K562 (cell line): ENCODE measurements around the gene SLC7A4. TPM values are rescaled to one million over a fixed set of nuclear protein-coding genes. Genes with fewer than 3 reads are reported as not detected.

Experiments
- ATAC-seq: fragments of 200-7000 bp; cut with Tn5 transposase; 3 replicates; pipeline ENCODE4 v1.9.1; 2020; ENCODE audit warnings: moderate library complexity
- BruUV-seq: library from RNA; stranded (reverse); fragments of 400-500 nt; replicated peaks from 2 replicates; lab custom pipeline; 2021; lab: Mats Ljungman, UMichigan
- CTCF ChIA-PET: fragments of 300-600 bp; formaldehyde crosslinking; extraction: SDS; loops from one replicate; lab custom pipeline; 2021; ENCODE audit warnings: low intra/inter-chr PET ratio; lab: Yijun Ruan, JAX
- POLR2A ChIA-PET: fragments of 300-600, 350-650 bp; sonication (Branson Sonifier 250); formaldehyde crosslinking; extraction: SDS; loops from one replicate; lab custom pipeline; 2021; ENCODE audit warnings: antibody characterized with exemption, inconsistent platforms; lab: Yijun Ruan, JAX
- DNase-seq, 4 experiments: peaks; one replicate each; pipeline versions ENCODE4 v3.0.0 to v3.0.0-alpha.2; 2011 to 2018; ENCODE audit warnings: low spot score in 3 of 4, mixed read lengths in 3 of 4; ENCODE audit errors: extremely low read depth in 1 of 4
- FAIRE-seq: peaks from 2 replicates; lab custom pipeline; 2011; peaks lifted over from hg19 to GRCh38; lab: Jason Lieb, UNC
- H2AFZ ChIP-seq: 2 replicates; pipeline ENCODE4 v1.6.0; 2011; ENCODE audit warnings: low read depth, low read length, control low read depth, inconsistent platforms
- H3K27ac ChIP-seq: fragments of 200-600 bp; 3 replicates; pipeline ENCODE4 v1.8.0; 2011; ENCODE audit warnings: low read depth, mild to moderate bottlenecking, control low read depth, inconsistent platforms, low read length, moderate library complexity, mixed read lengths; ENCODE audit errors: extremely low read depth
- H3K27me3 ChIP-seq, 2 experiments: fragments of 300-600 bp in 1 of 2; 2 replicates in 1 of 2; 3 replicates in 1 of 2; pipeline versions ENCODE4 v1.6.0 to v1.8.0; 2011; ENCODE audit warnings: inconsistent platforms in 2 of 2, low read length in 2 of 2, mild to moderate bottlenecking in 1 of 2, mixed read lengths in 1 of 2, moderate library complexity in 1 of 2; ENCODE audit not compliant: control insufficient read depth in 2 of 2, insufficient read depth in 2 of 2
- H3K36me3 ChIP-seq: fragments of 300-600 bp; 3 replicates; pipeline ENCODE4 v1.8.0; 2011; ENCODE audit warnings: mild to moderate bottlenecking, low read length, inconsistent platforms; ENCODE audit not compliant: control insufficient read depth, insufficient read depth
- H3K4me1 ChIP-seq, 2 experiments: fragments of 200-600 bp in 1 of 2; replicated peaks in 1 of 2; 2 replicates in 1 of 2; 3 replicates in 1 of 2; pipeline versions ENCODE4 v1.5.1 to v1.8.0; 2011; ENCODE audit warnings: inconsistent platforms in 2 of 2, low read length in 2 of 2, mild to moderate bottlenecking in 1 of 2, mixed read lengths in 1 of 2, moderate library complexity in 1 of 2; ENCODE audit not compliant: control insufficient read depth in 2 of 2, insufficient read depth in 2 of 2
- H3K4me2 ChIP-seq: 2 replicates; pipeline ENCODE4 v1.6.1; 2011; ENCODE audit warnings: low read length, control low read depth, inconsistent platforms, mixed read lengths; ENCODE audit not compliant: insufficient read depth
- H3K4me3 ChIP-seq: fragments of 200-600 bp; sonication (generic), shearing (Covaris generic); 2 replicates; pipeline ENCODE4 v1.5.1; 2016; ENCODE audit warnings: control low read depth, inconsistent platforms
- H3K79me2 ChIP-seq: fragments of 200-600 bp; 3 replicates; pipeline ENCODE4 v1.8.0; 2011; ENCODE audit warnings: low read length, inconsistent platforms; ENCODE audit not compliant: control insufficient read depth, insufficient read depth
- H3K9ac ChIP-seq, 2 experiments: 2 replicates each; pipeline versions ENCODE4 v1.6.0 to v1.6.1; 2011; ENCODE audit warnings: low read depth in 2 of 2, low read length in 2 of 2, control low read depth in 1 of 2, inconsistent platforms in 1 of 2, mild to moderate bottlenecking in 1 of 2, mixed read lengths in 1 of 2; ENCODE audit not compliant: insufficient read depth in 1 of 2
- H3K9me1 ChIP-seq: one replicate; pipeline ENCODE4 v1.6.0; 2011; ENCODE audit warnings: inconsistent platforms, mild to moderate bottlenecking, low read length, moderate library complexity; ENCODE audit not compliant: control insufficient read depth, insufficient read depth
- H3K9me3 ChIP-seq: replicated peaks from 2 replicates; pipeline ENCODE4 v1.5.1; 2011; ENCODE audit warnings: low read depth, low read length, inconsistent platforms; ENCODE audit not compliant: control insufficient read depth, insufficient read depth
- H4K20me1 ChIP-seq: replicated peaks from 2 replicates; pipeline ENCODE4 v1.6.1; 2011; ENCODE audit warnings: low read length, inconsistent platforms, mixed read lengths; ENCODE audit not compliant: control insufficient read depth, insufficient read depth
- CHD4 ChIP-seq: fragments of 200-600 bp; sonication (generic); IDR thresholded peaks from 3 replicates; pipeline ENCODE4 v1.6.1; 2012; ENCODE audit warnings: low read depth, mild to moderate bottlenecking, mixed read lengths, low read length, inconsistent platforms; ENCODE audit not compliant: insufficient read depth, insufficient replicate concordance, poor library complexity, severe bottlenecking
- ETV6 ChIP-seq, 3 experiments: fragments of 150-350 bp in 1 of 3; sonication (generic) in 1 of 3; formaldehyde crosslinking in 1 of 3; IDR thresholded peaks; 2 replicates each; pipeline versions ENCODE4 v1.6.1 to v1.8.0; 2014 to 2022; ENCODE audit warnings: borderline replicate concordance in 2 of 3, low read depth in 2 of 3, antibody characterized with exemption in 1 of 3, low read length in 1 of 3, mild to moderate bottlenecking in 1 of 3, missing genetic modification reagents in 1 of 3
- KAT2B ChIP-seq: IDR thresholded peaks from one replicate; pipeline ENCODE4 v1.6.1; 2012; ENCODE audit warnings: low read depth, mild to moderate bottlenecking, control low read depth, inconsistent platforms, low read length, moderate library complexity
- KLF1 ChIP-seq: fragments of 450-650 bp; IDR thresholded peaks from 2 replicates; pipeline ENCODE4 v1.6.1; 2016; ENCODE audit warnings: missing genetic modification characterization, missing compliant biosample characterization
- MTA1 ChIP-seq: fragments of 450-650 bp; IDR thresholded peaks from 2 replicates; pipeline ENCODE4 v1.6.1; 2017; ENCODE audit warnings: borderline replicate concordance
- MYC ChIP-seq, 2 experiments: fragments of 250-450 bp in 1 of 2; sonication (Bioruptor Pico) in 1 of 2; IDR thresholded peaks; 2 replicates each; pipeline versions ENCODE4 v1.5.1 to v1.6.1; 2012 to 2021; ENCODE audit warnings: low read depth in 2 of 2, borderline replicate concordance in 1 of 2, improper control_type of control experiment in 1 of 2, low read length in 1 of 2, mild to moderate bottlenecking in 1 of 2, moderate library complexity in 1 of 2
- PHF20 ChIP-seq: fragments of 450-650 bp; IDR thresholded peaks from 2 replicates; pipeline ENCODE4 v1.6.1; 2018; ENCODE audit not compliant: partially characterized antibody
- PURB ChIP-seq: sonication (generic); formaldehyde crosslinking; IDR thresholded peaks from 2 replicates; pipeline ENCODE4 v1.9.0; 2021; ENCODE audit warnings: low read depth, mild to moderate bottlenecking, missing genetic modification reagents
- SIRT6 ChIP-seq: IDR thresholded peaks from one replicate; pipeline ENCODE4 v1.6.1; 2012; ENCODE audit warnings: low read depth, mild to moderate bottlenecking, control low read depth, inconsistent platforms, low read length, moderate library complexity
- SMC3 ChIP-seq: conservative IDR thresholded peaks from 2 replicates; pipeline ENCODE4 v1.6.1; 2011; ENCODE audit warnings: low read depth, low read length, improper control_type of control experiment; ENCODE audit not compliant: insufficient read depth
- SRF ChIP-seq, 2 experiments: fragments of 250-450, 450-650 bp in 1 of 2; sonication (Bioruptor Pico) in 1 of 2; sonication (generic) in 1 of 2; formaldehyde crosslinking; IDR thresholded peaks; 2 replicates each; pipeline versions ENCODE4 v1.5.0 to v1.5.1; 2020 to 2022; ENCODE audit warnings: mild to moderate bottlenecking in 1 of 2, missing genetic modification reagents in 1 of 2
- TOE1 ChIP-seq, 2 experiments: fragments of 450-650 bp in 1 of 2; sonication (generic) in 1 of 2; formaldehyde crosslinking in 1 of 2; IDR thresholded peaks; 2 replicates each; pipeline versions ENCODE4 v1.7.1 to v1.8.0; 2016 to 2022; ENCODE audit warnings: borderline replicate concordance in 2 of 2, mild to moderate bottlenecking in 2 of 2, antibody characterized with exemption in 1 of 2, inconsistent platforms in 1 of 2, low read depth in 1 of 2, missing genetic modification reagents in 1 of 2, moderate library complexity in 1 of 2
- ZFP1 ChIP-seq: fragments of 450-650 bp; formaldehyde crosslinking; IDR thresholded peaks from 2 replicates; pipeline ENCODE4 v1.4.0; 2020; ENCODE audit warnings: mild to moderate bottlenecking, mixed read lengths
- ZNF232 ChIP-seq: sonication (generic); formaldehyde crosslinking; IDR thresholded peaks from 2 replicates; pipeline ENCODE4 v1.8.0; 2022; ENCODE audit warnings: mild to moderate bottlenecking, missing genetic modification reagents
- ZNF316 ChIP-seq: fragments of 450-650 bp; IDR thresholded peaks from 2 replicates; pipeline ENCODE4 v1.6.1; 2016
- ZNF347 ChIP-seq: fragments of 450-650 bp; formaldehyde crosslinking; IDR thresholded peaks from 2 replicates; pipeline ENCODE4 v1.4.0; 2020; ENCODE audit warnings: low read depth, mild to moderate bottlenecking, moderate library complexity
- WGBS: fragments of 100-300 bp; shearing (Covaris generic); methylation state at CpG from one replicate; pipeline ENCODE4 v1.1.6; 2016; ENCODE audit warnings: low coverage, mixed read lengths; ENCODE audit not compliant: insufficient coverage; ENCODE audit errors: missing lambda C conversion rate; 5-methylcytosine and 5-hydroxymethylcytosine counted together
- in situ Hi-C: fragments of 300-500 bp; cut with MboI; formaldehyde crosslinking; loops from 4 replicates; pipeline ENCODE4 v1.15.0; 2018; ENCODE audit warnings: inconsistent platforms, mixed read lengths
- intact Hi-C: fragments of 100-400 bp; cut with micrococcal nuclease; formaldehyde crosslinking; loops from 2 replicates; pipeline ENCODE4 v1.14.2; 2022
- polyA plus RNA-seq, 8 experiments: library from polyadenylated mRNA; depleted of rRNA in 4 of 8; stranded (reverse) in 5 of 8; unstranded in 3 of 8; fragments of >200 nt; fragmentation: Nextera tagmentation in 2 of 8; fragmentation: Illumina TruSeq in 1 of 8; extraction: Ambion mirVana in 2 of 8; extraction: Trizol in 1 of 8; gene quantifications; 2 replicates each; pipeline versions ENCODE4 v1.2.1 to v1.2.3, GENCODE V29; 2011 to 2014; ENCODE audit warnings: inconsistent platforms in 1 of 8, missing spikeins in 1 of 8
- total RNA-seq, 7 experiments: library from RNA; depleted of rRNA in 6 of 7; stranded (reverse); fragments of >200 nt in 6 of 7; fragmentation: Illumina TruSeq in 2 of 7; extraction: Trizol in 2 of 7; gene quantifications; 2 replicates each; pipeline versions ENCODE4 v1.2.1 to v1.2.3, GENCODE V29; 2011 to 2021; ENCODE audit warnings: low replicate concordance in 1 of 7

SLC7A4 gene
- total and polyA plus RNA-seq, 9 of the 15 experiments (the other 6 are each of a cell fraction or from before 2014, with no cell fraction given): not detected

- Histone ChIP-seq H3K4me1 (peaks cover 21 to 93% of the 10 kb centered on the region in 2 experiments), H3K4me3 (no peak overlapping the region), H4K20me1 (peaks cover 28% of the 10 kb centered on the region; the same call in 1 of the 2 replicates), H3K27ac (no peak overlapping the region; the same call in 2 of the 3 replicates), H3K9me3 (no peaks in the 10 kb centered on the region), H3K36me3 (peaks cover 73% of the 10 kb centered on the region), H2AFZ (no peak overlapping the region), H3K79me2 (peaks cover 42% of the 10 kb centered on the region), H3K4me2 (no peak overlapping the region), H3K9me1 (no peaks in the 10 kb centered on the region), H3K27me3 (no peaks in the 10 kb centered on the region), H3K9ac (peak overlapping the region in 1 of 2 experiments; percentile 93; a peak in 2 of 4 replicates)
- intact Hi-C loops (no loop called here), in situ Hi-C loops (no loop called here)
- ChIA-PET POLR2A (interaction anchor here (0.6 to 17.9 kb wide), 22 partner anchors 9 to 522 kb away, joined by 3 to 451 read pairs (median 5); partner anchors contain the start of genes AIFM3, CRKL, LZTR1 and P2RX6), CTCF (no interaction called here)
- no TSS peak for BruUV-seq
- ATAC-seq: no peak
- peak in 1 of 4 experiments; percentile 63 for DNase-seq
- WGBS: 67% methylated on average over 7 of the region's 7 CpGs
- FAIRE-seq: no peak
- TF ChIP-seq ZFP1 (CRISPR knock-in tag) (0 out of 2 replicates have a peak, but pooled peaks have one; percentile 3), CHD4 (no peak), ZNF316 (no peak), ZNF347 (CRISPR knock-in tag) (peak; percentile 68; the same call in 1 of the 2 replicates), TOE1 (IDR thresholded peaks at IDR 0.05; ENCODE audit: borderline replicate concordance) (no peak), TOE1 (CRISPR knock-in tag; IDR thresholded peaks at IDR 0.05; ENCODE audit: borderline replicate concordance, low read depth) (no peak), KAT2B (no peak), KLF1 (tag) (peak; percentile 10; the same call in 1 of the 2 replicates), PHF20 (no peak), SRF (CRISPR knock-in tag; IDR thresholded peaks at IDR 0.05) (peak in 1 of 2 experiments; percentile 2; a peak in 1 of 4 replicates), ZNF232 (CRISPR knock-in tag) (no peak), SIRT6 (peak; percentile 38), MYC (IDR thresholded peaks at IDR 0.05; ENCODE audit: low read depth, low read length) (0 out of 2 replicates have a peak, but pooled peaks have one; percentile 7), MYC (CRISPR knock-in tag; IDR thresholded peaks at IDR 0.05; ENCODE audit: borderline replicate concordance, low read depth) (0 out of 2 replicates have a peak, but pooled peaks have one; percentile 16), MTA1 (no peak), PURB (CRISPR knock-in tag) (no peak), ETV6 (IDR thresholded peaks at IDR 0.05; ENCODE audit: borderline replicate concordance in 1 of 2, low read depth in 2 of 2, low read length in 1 of 2) (no peak), ETV6 (CRISPR knock-in tag; IDR thresholded peaks at IDR 0.05; ENCODE audit: borderline replicate concordance) (no peak), SMC3 (0 out of 2 replicates have a peak, but pooled peaks have one; percentile 5)
Measured at GRCh38 chr22:20998411-20999336, 33.7 kb downstream of the SLC7A4 start.
